ENCODE measurements around the gene DNM2. TPM values are rescaled to one million over a fixed set of nuclear protein-coding genes. Genes with fewer than 3 reads are reported as not detected.
A peak's percentile ranks its signal among the peaks of the same experiment; 100 is the strongest.

The DNM2 gene
- total RNA-seq, 1 experiment from 2014 or later = 131 TPM

DNA sequence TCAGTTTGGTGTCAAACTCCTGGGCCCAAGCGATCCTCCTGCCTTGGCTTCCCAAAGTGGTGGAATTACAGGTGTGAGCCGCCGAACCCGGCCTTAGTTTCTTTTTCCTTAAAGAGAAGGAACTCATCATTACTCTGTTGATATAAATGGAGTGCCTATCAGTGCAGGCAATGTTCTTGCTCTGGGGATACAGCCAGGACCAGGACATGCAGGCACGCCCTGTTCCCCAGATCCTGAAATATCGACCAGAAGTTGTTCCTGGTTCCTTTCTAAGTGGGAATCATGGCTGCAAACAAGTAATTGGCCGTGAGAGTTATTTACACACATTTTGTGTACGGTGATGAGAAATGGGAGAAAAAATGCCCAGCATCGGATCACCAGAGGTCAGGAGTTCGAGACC is 8.4 kb downstream of the DNM2 start (continued):
- TF ChIP-seq ZNF232 (CRISPR knock-in tag; IDR thresholded peaks at IDR 0.05) = no peak
- TF ChIP-seq, protein P1, sequence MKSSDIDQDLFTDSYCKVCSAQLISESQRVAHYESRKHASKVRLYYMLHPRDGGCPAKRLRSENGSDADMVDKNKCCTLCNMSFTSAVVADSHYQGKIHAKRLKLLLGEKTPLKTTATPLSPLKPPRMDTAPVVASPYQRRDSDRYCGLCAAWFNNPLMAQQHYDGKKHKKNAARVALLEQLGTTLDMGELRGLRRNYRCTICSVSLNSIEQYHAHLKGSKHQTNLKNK (CRISPR knock-in tag; IDR thresholded peaks at IDR 0.05) = no peak
- TF ChIP-seq KAT7 (CRISPR knock-in tag; IDR thresholded peaks at IDR 0.05; ENCODE audit: borderline replicate concordance) = no peak
- no peak for TF ChIP-seq TP53 (CRISPR knock-in tag; IDR thresholded peaks at IDR 0.05)
- no peak for TF ChIP-seq TEAD4 (CRISPR knock-in tag; IDR thresholded peaks at IDR 0.05)
- TF ChIP-seq, protein P2, sequence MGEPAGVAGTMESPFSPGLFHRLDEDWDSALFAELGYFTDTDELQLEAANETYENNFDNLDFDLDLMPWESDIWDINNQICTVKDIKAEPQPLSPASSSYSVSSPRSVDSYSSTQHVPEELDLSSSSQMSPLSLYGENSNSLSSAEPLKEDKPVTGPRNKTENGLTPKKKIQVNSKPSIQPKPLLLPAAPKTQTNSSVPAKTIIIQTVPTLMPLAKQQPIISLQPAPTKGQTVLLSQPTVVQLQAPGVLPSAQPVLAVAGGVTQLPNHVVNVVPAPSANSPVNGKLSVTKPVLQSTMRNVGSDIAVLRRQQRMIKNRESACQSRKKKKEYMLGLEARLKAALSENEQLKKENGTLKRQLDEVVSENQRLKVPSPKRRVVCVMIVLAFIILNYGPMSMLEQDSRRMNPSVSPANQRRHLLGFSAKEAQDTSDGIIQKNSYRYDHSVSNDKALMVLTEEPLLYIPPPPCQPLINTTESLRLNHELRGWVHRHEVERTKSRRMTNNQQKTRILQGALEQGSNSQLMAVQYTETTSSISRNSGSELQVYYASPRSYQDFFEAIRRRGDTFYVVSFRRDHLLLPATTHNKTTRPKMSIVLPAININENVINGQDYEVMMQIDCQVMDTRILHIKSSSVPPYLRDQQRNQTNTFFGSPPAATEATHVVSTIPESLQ (CRISPR knock-in tag; IDR thresholded peaks at IDR 0.05) = no peak
- TF ChIP-seq FOXK1 (CRISPR knock-in tag; IDR thresholded peaks at IDR 0.05) = no peak
- TF ChIP-seq, protein P3, sequence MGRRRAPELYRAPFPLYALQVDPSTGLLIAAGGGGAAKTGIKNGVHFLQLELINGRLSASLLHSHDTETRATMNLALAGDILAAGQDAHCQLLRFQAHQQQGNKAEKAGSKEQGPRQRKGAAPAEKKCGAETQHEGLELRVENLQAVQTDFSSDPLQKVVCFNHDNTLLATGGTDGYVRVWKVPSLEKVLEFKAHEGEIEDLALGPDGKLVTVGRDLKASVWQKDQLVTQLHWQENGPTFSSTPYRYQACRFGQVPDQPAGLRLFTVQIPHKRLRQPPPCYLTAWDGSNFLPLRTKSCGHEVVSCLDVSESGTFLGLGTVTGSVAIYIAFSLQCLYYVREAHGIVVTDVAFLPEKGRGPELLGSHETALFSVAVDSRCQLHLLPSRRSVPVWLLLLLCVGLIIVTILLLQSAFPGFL (CRISPR knock-in tag; IDR thresholded peaks at IDR 0.05; ENCODE audit: borderline replicate concordance) = no peak
- TF ChIP-seq NR2C2 (CRISPR knock-in tag; IDR thresholded peaks at IDR 0.05) = no peak
- no peak for TF ChIP-seq TCF7 (CRISPR knock-in tag; IDR thresholded peaks at IDR 0.05; ENCODE audit: low read depth)

DNA sequence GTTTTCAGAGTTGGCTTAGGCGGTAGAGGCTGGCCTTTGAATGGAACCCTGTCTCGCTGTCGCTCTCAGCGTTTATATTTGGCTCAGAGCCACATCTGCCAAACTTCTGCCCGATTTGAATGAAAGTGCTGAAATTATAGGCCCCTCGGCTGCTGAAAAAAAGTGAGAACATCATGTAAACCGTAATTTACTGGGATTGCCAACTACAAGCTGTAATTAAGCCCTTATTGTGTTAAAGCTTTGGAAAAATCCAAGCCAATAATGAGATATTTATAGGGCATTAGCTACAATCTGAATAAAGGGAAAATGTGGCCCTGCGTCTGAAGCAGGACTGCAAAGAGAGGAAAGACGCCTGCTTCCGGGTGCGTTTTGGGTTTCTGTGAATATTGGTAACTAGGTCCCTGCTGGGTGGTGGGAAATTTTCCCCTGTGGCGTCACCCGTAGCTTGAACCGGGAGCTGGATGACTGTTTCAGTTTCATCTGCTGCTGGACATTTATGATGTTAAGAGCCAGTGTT is 9.9 kb downstream of the DNM2 start:
- peaks cover 3% of the 10 kb centered on the region; the same call in 1 of the 2 replicates for H3K36me3 Mint-ChIP-seq
- no peaks in the 10 kb centered on the region for H3K9me3 Mint-ChIP-seq
- 0 out of 2 replicates have a peak, but pooled peaks cover 3% of the 10 kb centered on the region for H3K4me1 Mint-ChIP-seq
- no peak overlapping the region for H3K4me3 Mint-ChIP-seq
- no peak for ATAC-seq
- DNase-seq (ENCODE audit: low spot score) = no peak
- no peaks in the 10 kb centered on the region for H3K27me3 Mint-ChIP-seq (ENCODE audit: low read depth)
- CTCF ChIA-PET = interaction anchor here (1.0 to 1.1 kb wide), 2 partner anchors 10 to 131 kb away, joined by 3 to 7 read pairs; partner anchors contain the start of gene DNM2
- POLR2A ChIA-PET = interaction anchor here (1.1 kb wide), 1 partner anchor 26 kb away, joined by 3 read pairs; the partner anchor contains the start of gene QTRT1
- H3K27ac Mint-ChIP-seq = peak overlapping the region; percentile 51
- TF ChIP-seq NFYB (CRISPR knock-in tag; conservative IDR thresholded peaks at IDR 0.05; ENCODE audit: low read depth) (no peak), FOXJ3 (CRISPR knock-in tag; IDR thresholded peaks at IDR 0.05; ENCODE audit: borderline replicate concordance) (no peak), ZNF317 (CRISPR knock-in tag; IDR thresholded peaks at IDR 0.05; ENCODE audit: borderline replicate concordance, low read depth) (no peak), CREM (CRISPR knock-in tag; IDR thresholded peaks at IDR 0.05) (no peak), TCF7 (CRISPR knock-in tag; IDR thresholded peaks at IDR 0.05; ENCODE audit: low read depth) (no peak), JAZF1 (CRISPR knock-in tag; IDR thresholded peaks at IDR 0.05) (no peak), ATF1 (CRISPR knock-in tag; IDR thresholded peaks at IDR 0.05) (no peak), TEAD1 (CRISPR knock-in tag; IDR thresholded peaks at IDR 0.05) (no peak), NR2C2 (CRISPR knock-in tag; IDR thresholded peaks at IDR 0.05) (no peak), JUN (CRISPR knock-in tag; IDR thresholded peaks at IDR 0.05) (no peak), MYBL2 (CRISPR knock-in tag; IDR thresholded peaks at IDR 0.05) (no peak), CBFB (CRISPR knock-in tag; IDR thresholded peaks at IDR 0.05; ENCODE audit: low read depth) (no peak)
- TF ChIP-seq, protein P4, sequence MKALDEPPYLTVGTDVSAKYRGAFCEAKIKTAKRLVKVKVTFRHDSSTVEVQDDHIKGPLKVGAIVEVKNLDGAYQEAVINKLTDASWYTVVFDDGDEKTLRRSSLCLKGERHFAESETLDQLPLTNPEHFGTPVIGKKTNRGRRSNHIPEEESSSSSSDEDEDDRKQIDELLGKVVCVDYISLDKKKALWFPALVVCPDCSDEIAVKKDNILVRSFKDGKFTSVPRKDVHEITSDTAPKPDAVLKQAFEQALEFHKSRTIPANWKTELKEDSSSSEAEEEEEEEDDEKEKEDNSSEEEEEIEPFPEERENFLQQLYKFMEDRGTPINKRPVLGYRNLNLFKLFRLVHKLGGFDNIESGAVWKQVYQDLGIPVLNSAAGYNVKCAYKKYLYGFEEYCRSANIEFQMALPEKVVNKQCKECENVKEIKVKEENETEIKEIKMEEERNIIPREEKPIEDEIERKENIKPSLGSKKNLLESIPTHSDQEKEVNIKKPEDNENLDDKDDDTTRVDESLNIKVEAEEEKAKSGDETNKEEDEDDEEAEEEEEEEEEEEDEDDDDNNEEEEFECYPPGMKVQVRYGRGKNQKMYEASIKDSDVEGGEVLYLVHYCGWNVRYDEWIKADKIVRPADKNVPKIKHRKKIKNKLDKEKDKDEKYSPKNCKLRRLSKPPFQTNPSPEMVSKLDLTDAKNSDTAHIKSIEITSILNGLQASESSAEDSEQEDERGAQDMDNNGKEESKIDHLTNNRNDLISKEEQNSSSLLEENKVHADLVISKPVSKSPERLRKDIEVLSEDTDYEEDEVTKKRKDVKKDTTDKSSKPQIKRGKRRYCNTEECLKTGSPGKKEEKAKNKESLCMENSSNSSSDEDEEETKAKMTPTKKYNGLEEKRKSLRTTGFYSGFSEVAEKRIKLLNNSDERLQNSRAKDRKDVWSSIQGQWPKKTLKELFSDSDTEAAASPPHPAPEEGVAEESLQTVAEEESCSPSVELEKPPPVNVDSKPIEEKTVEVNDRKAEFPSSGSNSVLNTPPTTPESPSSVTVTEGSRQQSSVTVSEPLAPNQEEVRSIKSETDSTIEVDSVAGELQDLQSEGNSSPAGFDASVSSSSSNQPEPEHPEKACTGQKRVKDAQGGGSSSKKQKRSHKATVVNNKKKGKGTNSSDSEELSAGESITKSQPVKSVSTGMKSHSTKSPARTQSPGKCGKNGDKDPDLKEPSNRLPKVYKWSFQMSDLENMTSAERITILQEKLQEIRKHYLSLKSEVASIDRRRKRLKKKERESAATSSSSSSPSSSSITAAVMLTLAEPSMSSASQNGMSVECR (CRISPR knock-in tag; IDR thresholded peaks at IDR 0.05; ENCODE audit: borderline replicate concordance) = no peak
- TF ChIP-seq, protein P5, sequence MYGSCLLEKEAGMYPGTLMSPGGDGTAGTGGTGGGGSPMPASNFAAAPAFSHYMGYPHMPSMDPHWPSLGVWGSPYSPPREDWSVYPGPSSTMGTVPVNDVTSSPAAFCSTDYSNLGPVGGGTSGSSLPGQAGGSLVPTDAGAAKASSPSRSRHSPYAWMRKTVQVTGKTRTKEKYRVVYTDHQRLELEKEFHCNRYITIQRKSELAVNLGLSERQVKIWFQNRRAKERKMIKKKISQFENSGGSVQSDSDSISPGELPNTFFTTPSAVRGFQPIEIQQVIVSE (CRISPR knock-in tag; IDR thresholded peaks at IDR 0.05; ENCODE audit: borderline replicate concordance) = no peak
- TF ChIP-seq, protein P6, sequence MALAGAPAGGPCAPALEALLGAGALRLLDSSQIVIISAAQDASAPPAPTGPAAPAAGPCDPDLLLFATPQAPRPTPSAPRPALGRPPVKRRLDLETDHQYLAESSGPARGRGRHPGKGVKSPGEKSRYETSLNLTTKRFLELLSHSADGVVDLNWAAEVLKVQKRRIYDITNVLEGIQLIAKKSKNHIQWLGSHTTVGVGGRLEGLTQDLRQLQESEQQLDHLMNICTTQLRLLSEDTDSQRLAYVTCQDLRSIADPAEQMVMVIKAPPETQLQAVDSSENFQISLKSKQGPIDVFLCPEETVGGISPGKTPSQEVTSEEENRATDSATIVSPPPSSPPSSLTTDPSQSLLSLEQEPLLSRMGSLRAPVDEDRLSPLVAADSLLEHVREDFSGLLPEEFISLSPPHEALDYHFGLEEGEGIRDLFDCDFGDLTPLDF (CRISPR knock-in tag; IDR thresholded peaks at IDR 0.05) = no peak

Data from WTC11 (cell line).